D721Med (cell line): ENCODE measurements around the gene OXSR1.
A peak's percentile ranks its signal among the peaks of the same experiment; 100 is the strongest.

ENCODE experiments used
- DNase-seq: peaks from one replicate; pipeline ENCODE4 v3.0.0; 2011; ENCODE audit warnings: low spot score; ENCODE audit not compliant: insufficient read length
- FAIRE-seq: peaks from 2 replicates; lab custom pipeline; 2011; peaks lifted over from hg19 to GRCh38; lab: Jason Lieb, UNC
- TF ChIP-seq, protein P1 (sequence below): IDR thresholded peaks from 2 replicates; pipeline ENCODE4 v1.5.1; 2012; ENCODE audit warnings: mild to moderate bottlenecking, control low read depth; ENCODE audit not compliant: insufficient read depth; ENCODE audit errors: missing control alignments

OXSR1 gene

DNA sequence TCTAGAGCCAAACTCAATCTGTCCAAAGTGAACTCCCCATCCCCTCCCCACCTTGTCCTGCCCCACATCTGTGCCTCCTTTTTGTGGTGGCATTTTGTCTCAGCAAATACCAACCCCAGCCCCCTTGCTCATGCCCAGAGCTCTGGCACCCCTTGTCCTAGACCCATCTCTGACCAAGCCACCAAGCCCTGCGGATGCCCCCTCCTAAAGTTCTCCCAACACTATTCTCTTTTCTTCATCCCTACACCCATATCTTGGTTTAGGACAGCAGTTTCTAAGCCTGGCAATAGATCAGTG, 46.1 kb upstream of the OXSR1 start:
- TF ChIP-seq, protein P1, sequence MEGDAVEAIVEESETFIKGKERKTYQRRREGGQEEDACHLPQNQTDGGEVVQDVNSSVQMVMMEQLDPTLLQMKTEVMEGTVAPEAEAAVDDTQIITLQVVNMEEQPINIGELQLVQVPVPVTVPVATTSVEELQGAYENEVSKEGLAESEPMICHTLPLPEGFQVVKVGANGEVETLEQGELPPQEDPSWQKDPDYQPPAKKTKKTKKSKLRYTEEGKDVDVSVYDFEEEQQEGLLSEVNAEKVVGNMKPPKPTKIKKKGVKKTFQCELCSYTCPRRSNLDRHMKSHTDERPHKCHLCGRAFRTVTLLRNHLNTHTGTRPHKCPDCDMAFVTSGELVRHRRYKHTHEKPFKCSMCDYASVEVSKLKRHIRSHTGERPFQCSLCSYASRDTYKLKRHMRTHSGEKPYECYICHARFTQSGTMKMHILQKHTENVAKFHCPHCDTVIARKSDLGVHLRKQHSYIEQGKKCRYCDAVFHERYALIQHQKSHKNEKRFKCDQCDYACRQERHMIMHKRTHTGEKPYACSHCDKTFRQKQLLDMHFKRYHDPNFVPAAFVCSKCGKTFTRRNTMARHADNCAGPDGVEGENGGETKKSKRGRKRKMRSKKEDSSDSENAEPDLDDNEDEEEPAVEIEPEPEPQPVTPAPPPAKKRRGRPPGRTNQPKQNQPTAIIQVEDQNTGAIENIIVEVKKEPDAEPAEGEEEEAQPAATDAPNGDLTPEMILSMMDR = no peak
- no peak for DNase-seq
- FAIRE-seq = no peak

DNA sequence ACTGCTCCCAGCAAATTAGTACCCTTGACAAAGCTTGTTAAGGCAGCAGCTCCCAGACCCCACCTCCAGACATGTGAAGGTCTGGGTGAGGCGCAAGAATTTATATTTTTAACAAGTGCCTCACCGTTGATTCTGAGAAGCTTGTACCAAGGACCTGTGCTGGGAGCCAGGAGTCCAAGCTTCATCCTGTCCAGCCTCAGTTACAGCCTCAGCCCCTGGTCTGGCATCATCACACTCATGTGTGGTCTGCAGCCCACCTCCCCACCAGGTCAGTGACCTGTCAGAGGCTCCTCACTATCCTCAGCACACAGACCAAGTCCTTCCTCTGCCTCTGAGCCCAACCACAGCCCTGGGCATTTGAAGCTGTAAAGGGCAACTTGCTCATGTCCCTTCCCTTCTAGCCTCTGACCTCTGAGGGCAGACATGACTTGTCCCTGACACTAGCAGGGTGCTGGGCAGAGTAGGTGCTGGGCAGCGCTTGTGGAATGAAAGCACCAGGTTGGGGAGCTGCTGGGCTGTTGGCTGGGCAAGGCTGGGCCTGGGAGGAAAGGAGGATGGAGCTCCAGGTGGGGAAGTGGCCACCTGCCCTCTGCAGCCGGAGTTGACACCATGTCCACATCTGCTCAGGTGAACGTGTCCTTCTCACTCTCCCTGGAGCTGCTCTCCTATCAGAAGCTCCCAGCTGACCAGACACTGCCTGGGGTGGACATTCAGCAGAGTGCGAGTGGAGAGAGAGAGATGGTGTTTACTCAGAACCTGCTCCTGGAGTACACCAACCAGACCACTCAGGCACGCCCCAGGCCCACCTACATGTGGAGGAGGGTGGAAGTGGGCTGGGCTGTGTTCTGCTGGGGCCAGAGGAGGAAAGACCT, 45.3 kb upstream of the OXSR1 start:
- TF ChIP-seq, protein P1 = no peak
- DNase-seq = peak; percentile 10

GRCh38 chr3:38120693-38121450, 44.5 kb upstream of the OXSR1 start:
- DNase-seq (peak; percentile 5), FAIRE-seq (no peak)

More for the DNA sequence above, 45.3 kb upstream of the OXSR1 start:
- no peak for FAIRE-seq

DNA sequence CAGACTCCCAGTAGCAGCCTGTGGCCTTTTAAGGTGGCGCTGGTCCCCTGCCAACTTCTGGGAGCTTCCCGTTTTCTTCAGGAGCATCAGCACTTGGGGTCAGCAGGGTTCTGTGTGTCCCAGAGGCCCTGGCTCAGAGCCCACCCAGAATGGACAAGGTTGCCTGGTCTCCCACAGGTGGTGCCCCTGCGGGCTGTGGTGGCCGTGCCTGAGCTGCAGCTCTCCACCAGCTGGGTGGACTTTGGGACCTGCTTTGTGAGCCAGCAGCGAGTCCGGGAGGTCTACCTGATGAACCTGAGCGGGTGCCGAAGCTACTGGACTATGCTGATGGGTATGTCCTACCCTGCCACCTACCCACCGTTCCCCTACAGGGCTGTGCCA, 43.9 kb upstream of the OXSR1 start:
- FAIRE-seq = no peak
- DNase-seq = peak; percentile 2
- TF ChIP-seq, protein P1 = no peak

More at GRCh38 chr3:38120693-38121450, 44.5 kb upstream of the OXSR1 start:
- TF ChIP-seq, protein P1 = no peak

GRCh38 chr3:38121832-38122461, 43.4 kb upstream of the OXSR1 start:
- DNase-seq = no peak
- TF ChIP-seq, protein P1 = no peak
- no peak for FAIRE-seq

DNA sequence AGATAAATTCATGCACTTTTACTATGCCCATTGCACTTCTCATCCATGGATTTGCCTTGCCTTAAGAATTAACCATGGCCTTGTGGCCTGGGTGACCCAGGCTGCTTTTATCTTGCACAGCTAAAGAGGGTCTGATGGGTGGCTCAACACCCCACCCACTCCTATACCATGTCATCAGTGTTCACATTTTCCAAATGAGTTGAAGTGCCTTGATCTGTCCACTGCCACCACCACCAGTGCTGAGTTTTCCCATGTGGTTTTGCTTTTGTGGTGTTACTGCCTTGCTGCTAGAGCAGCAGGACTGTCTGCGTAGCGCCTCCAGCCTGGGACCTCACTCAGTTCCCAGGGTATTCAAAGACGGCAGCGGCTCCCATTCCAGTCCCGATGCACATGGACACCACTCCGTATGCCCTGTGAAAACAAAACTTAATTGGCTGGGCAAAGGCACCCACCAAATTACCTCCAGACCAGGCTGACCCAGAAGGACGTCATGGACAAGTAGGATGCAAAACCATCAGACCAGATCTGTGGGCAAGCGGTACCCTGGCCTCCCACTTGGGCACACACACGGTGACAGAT, 42.5 kb upstream of the OXSR1 start:
- FAIRE-seq (no peak), DNase-seq (no peak)
- TF ChIP-seq, protein P1 = no peak
